Stimulated activated CD8-positive, alpha-beta memory T cell treated with anti-CD3 and anti-CD28 coated beads, Interleukin-15, amount 100 ng/mL, for 1 hour (primary cell): ENCODE data around the gene SEMG2.

Experiments used
- DNase-seq: peaks from one replicate; pipeline ENCODE4 v3.0.0-alpha.2; 2020; ENCODE audit warnings: low read depth

SEMG2 gene, protein sequence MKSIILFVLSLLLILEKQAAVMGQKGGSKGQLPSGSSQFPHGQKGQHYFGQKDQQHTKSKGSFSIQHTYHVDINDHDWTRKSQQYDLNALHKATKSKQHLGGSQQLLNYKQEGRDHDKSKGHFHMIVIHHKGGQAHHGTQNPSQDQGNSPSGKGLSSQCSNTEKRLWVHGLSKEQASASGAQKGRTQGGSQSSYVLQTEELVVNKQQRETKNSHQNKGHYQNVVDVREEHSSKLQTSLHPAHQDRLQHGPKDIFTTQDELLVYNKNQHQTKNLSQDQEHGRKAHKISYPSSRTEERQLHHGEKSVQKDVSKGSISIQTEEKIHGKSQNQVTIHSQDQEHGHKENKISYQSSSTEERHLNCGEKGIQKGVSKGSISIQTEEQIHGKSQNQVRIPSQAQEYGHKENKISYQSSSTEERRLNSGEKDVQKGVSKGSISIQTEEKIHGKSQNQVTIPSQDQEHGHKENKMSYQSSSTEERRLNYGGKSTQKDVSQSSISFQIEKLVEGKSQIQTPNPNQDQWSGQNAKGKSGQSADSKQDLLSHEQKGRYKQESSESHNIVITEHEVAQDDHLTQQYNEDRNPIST

DNA sequence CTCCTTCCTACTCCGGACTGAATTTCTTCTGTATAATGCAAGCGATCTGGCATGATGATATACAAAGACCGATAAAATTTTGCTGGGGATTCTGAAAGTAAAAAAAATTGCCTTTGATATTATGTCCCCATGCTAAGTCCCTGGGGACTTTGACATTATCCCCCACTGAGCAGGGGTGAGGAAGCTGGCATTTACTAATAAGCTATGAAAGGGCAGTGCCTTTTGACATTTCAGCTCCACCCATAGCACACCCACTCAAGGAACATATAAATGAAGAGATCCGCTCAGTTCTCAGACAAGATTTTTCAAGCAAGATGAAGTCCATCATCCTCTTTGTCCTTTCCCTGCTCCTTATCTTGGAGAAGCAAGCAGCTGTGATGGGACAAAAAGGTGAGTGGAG, at the start of gene SEMG2:
TSS of gene SEMG2 (plus strand) at position 298 of the 400 bp plus-strand sequence. CDS start at position 315, 17 bp downstream.
- no peak for DNase-seq

DNA sequence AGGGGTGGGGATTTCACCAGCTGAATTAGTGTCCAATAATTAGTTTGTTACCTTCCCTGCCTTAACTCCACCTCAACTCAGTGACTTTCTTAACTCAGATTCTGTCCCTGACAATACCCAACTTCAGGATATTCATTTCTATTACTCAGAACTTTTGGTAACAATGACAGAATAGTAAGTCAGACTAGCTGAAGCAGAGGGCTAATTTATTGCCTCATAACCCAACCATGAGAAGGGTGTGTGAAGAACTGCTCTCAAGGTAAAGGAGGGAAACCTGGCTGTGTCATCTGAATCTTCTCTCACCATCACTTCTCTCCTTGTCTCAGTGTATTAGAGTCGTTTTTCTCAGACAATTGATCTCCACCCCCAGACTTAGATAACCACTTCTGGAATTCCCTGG, 47.7 kb upstream of the SEMG2 start:
- DNase-seq = no peak

DNA sequence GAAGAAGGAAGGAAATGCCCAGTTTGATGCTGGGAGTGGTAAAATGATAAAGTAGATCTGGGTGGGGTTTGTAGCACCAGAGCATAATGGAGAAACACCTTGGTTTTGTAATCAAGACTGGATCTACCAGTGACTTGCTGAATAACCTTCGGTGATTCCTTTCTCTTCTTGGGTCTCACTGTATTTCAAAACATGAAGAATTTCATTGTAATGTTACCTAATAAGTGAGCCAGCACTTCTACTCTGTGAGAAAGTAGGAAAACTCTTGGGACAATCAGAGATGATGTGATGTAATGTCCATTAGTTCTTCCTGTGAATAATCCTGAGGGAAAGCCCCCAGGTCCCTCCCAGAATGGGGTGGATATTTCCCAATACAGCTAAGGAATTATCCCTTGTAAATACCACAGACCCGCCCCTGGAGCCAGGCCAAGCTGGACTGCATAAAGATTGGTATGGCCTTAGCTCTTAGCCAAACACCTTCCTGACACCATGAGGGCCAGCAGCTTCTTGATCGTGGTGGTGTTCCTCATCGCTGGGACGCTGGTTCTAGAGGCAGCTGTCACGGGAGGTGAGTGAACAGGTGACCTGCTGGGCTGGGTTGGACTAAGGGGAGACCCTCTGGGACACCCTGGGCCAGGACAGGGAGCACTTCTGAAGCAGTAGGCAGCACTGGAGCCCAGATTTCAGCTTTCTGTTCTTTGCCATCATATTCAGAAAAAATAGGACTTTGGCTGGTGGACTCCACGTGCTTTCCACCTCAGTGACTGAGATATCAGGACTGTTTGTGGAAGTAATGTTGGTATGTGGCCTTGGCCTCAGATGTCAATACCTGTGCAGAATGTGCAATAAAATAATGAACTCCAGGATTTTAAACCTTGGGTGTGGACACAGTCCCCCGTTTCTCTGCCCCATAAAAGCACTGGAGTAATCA, 46.5 kb upstream of the SEMG2 start, which contains the start of gene PI3:
TSS of gene PI3 (plus strand) at position 469 of the 931 bp plus-strand sequence. CDS start at position 490, 21 bp downstream.
- DNase-seq = no peak

DNA sequence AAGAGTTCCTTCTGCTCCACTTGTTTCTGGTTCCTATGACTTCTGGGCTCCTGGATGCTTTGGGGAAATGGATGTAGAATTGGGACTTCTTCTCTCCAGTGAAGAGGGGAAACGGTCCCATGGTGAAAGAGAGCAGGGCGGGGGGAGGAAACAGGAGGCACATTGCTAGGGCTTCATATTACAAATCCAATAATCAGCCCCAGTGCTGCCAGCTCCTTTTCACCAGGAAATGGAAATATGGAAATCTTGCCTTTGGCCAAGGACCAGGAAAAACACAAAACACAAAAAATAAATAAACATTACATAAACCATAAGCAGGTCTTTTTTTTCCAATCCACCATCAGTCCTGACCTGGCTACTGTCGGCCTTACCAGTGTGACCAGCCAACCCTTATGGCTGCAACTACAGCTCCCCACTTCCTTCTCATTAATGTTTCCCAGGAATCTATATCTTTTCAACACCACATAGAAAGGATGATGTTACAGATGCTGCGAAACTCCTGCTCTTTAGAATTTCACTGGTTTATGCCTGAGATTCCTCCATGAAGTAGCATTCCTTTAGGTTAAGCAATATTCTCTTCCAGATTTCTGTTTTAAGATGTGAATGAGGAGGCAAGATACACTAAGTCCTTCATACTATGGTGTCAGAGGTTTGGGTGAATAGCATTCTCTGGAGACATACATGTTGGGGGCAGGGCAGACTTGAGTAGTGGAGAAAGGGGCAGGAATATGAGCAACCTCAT, 44.5 kb upstream of the SEMG2 start:
- no peak for DNase-seq

DNA sequence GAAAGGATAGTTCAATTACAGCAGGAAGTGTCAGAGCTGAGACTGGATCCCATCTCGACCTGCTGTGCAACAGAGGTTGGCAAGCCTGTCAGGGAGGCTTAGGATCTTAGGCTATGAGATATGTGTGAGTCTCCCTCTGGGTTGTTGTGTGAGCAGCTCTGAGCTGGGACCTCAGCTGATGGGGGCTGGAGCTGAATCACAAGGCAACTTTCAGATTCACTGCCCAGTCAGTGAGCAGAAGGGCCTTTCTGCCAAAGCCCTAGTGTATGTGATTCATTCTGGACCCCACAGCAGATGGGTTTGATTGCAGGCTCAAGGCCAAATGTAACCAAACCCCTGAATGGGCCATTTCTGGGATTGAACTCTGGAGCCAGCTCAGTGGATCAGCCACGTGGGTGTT, 42.0 kb upstream of the SEMG2 start:
- DNase-seq = no peak

DNA sequence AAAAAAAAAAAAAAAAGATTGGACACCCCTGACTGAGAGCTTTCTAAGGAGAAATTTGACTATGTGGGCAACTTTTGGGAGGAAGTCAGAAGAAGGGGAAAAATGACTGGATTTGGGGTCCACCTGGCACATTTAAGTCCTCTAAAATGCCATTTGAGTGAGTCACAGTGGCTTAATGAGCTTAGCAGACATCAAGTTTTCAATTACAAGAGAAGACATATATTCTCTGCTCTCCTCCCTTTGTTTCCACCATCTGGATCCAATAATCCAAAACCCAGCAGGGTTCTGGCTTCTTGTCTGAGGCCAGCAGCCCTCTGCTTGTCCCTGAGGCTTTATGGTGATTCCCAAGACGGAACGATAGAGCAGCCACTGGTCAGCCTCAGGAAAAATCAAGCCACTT, 39.5 kb upstream of the SEMG2 start:
- no peak for DNase-seq

DNA sequence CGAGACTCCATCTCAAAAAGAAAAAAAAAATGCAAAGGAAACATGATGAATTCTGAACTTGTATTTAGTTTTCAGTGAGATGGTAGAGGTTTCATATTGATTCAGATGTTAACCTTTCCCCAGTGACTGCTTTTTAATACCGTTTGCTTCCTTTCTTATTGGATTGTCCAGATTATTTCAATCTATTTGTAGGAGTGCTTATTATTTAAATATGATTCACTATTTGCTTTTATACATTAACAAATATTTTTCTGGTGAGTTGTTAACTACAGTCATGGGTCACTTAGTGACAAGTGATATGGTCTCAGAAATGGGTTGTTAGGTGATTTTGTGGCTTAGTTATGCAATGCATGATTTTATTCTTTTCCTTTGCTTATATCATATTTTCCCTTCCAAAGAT, 38.1 kb upstream of the SEMG2 start:
- no peak for DNase-seq

DNA sequence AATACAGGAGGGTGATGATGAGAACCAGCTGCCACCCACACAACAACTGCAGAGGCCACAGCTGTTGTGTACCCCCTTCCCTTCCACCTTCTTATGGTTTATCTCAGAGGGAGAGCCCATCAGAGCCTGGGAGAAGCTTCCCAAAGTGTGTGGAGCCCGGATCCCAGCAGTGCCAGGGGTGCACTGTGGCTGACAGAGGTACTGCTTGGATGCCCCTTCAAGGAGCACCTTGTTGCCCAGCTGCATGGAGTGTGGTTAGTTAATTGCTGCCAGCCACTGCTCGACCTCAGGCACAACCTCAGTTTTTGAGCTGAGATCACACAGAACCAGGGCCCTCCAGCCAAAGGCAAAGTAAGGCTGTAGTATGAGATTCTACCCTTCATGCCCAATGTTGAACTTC, 33.5 kb upstream of the SEMG2 start:
- no peak for DNase-seq

DNA sequence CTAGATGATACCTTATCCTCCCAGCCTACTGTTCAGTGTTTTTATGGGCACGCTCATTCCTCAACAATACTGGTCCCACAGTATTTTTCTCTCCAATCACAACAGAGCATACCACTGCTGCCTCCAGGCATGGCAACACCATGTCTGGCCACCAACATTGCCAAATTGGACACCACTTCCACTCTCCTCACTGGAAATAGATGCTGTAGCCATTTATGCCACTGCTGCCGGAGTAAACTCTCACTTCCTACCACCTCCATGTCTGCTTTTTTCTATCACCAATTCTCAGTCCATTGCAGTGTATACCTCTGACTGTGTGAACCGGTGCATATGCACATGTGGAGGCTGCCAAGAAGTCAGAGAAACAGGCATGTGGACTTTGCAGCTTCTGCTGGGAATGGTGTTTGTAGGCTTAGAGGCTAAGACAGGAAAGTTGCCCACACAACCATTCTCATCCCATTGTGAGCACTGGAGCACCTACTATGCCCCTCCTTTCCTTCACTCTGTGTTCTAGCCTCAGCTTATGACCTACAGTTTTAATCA, 32.0 kb upstream of the SEMG2 start:
- no peak for DNase-seq

DNA sequence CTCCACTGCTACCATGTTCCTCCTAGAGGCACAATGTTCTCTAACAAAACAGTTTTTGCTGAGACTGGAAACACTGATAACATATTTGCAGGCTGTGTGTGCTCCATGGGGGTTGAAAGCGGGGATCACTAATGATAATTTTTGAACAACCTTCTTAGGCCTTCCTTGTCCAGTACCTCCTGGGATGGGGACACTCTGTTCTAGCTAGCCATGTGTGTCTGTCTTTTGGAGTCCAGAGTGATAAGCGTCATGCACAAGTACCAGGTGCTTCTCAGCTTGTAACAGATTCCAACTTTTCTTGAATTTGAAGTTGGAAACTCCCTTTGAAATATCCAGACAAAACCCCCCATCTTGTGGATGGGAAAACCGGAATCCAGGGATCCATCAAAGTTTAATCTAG, 31.3 kb upstream of the SEMG2 start:
- DNase-seq = no peak

DNA sequence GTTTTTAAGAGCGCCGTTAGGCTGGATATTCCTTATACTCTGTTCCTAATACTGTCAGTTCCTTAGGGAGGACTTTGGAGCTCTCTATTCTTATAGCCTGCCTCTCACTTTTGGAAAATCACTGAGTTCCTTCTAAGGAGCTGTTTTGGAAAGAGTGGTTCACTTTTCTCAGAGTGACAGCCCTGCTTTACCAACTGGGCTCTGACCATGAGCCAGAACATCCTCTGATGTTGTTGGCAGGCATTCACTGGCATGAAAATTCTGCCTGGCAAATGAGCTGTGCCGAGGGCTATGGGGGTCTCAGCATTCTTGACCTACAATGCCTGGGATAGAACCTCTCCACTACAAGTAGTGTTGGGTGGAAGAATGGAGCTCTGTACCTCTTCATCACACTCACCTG, 29.2 kb upstream of the SEMG2 start:
- no peak for DNase-seq

DNA sequence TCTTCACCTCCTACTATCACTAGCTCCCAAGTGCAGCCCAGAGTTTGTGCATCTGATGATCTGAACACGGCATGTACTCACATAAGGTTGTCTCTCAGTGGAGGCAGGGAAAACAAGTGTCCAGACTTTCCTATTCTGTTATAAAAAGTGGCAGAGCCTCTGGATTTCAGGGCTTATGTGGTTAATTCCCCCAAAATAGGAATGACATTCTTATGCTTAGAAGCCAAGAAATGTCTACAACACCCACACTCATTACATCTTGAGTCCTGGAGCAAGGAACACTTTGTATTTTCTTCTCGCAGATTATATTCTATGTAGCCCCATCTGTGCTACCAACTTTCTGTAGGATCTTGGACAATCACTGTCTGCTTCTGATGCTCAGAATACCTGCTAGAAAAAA, 27.8 kb upstream of the SEMG2 start:
- DNase-seq = no peak

DNA sequence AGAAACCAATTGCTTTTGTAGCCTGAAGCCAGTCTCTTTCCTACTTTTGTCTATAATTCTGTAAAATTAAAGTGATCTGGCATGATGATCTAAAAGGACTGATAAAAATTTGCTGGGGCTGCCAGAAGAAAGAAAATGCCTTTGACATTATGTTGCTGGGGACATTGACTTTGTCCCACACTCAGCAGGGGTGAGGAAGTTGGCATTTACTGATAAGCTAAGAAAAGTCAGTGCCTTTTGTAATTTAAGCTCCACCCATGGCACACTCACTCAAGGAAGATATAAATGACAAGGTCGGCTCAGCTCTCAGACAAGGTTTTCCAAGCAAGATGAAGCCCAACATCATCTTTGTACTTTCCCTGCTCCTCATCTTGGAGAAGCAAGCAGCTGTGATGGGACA, 14.4 kb upstream of the SEMG2 start, which contains the start of gene SEMG1:
TSS of gene SEMG1 (plus strand) at position 309 of the 400 bp plus-strand sequence. CDS start at position 330, 21 bp downstream.
- DNase-seq = no peak

DNA sequence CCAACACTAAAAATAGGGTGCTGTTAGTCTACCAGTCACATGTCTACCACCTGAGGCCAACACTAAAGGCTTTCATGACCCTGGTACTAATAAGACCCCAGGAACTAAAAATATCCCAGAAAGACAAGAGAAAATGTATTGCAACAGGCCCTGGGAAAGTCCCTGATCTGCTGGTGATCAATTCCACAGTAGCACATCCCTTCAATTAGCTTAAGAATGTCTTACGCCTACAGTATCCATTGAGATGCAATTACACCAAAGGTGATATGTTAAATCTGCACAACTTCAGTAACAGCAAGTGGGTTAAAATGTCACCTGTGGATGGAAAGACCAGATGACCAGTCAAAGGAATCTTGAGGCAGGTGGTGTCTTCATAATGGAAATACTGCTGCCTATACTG, 11.2 kb upstream of the SEMG2 start:
- no peak for DNase-seq

DNA sequence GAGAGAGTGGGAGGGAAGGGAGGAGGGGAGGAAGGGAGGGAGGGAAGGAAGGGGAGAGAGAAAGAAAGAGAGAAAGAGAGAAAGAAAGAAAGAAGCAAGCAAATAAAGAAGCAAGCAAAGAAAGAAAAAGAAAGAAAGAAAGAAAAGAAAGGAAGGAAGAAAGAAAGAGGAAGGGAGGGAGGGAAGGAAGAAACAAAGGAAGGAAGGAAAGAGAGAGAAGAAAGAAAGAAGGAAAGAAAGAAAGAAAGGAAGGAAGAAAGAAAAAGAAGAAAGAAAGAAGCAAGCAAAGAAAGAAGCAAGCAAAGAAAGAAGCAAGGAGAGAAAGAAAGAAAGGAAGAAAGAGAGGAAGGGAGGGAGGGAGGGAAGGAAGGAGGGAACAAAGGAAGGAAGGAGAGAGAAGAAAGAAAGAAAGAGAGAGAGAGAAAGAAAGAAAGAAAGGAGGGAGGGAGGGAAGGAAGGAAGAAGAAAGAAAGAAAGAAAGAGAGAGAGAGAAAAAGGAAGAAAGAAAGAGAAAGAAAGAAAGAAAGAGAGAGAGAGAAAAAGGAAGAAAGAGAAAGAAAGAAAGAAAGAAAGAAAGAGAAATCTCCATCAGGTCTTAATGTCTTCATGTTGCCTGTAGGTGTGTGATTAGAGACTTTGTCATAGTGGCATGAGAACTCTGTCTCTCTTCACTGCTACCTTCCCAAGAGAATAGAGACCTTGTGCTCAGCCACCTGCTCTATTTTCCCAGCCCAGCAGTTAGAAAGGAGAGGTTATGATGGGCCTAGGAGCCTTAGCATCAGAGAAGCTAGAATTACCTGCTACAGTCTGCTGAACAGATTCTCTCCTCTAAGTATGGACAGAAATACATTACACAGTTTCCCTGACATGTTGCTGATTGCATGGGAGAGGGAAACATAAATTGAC, 9.4 kb upstream of the SEMG2 start:
- no peak for DNase-seq

DNA sequence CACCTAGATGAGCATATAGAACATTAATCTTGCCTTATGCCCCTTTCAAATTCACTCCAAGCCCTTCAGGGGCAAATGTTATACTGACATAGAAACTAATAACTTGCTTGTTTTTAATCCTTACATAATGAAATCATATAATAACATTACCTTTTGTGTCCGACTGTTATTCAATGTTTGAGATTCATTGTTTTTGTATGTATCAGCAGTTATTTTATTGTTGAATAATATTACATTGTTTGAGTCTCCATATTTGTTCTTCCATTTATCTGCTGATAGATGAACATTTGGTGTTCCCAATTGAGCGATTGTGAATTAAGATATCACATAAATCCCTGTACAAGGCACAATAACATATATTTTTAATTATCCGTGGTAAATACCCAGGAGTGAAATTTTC, 8.3 kb upstream of the SEMG2 start:
- no peak for DNase-seq

DNA sequence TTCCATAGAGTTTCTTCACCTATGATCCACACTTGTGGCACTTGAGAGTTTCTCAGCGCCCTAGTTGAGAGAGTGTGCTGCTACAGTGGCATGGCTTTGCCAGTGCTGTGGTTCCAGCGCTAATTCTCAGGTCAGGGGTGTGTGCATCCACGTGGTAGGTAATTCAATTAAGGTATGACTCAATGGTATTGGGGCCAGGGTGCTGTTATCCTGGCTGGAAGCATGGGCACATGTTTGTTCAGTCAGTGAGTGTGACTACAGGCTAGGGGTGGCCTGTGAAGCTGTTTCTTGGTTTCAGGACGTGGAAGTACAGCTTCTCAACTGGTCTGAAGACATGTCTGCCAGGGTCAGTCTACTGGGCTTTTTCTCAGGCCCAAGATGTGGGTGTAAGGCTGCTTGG, 3.0 kb upstream of the SEMG2 start:
- DNase-seq = no peak

DNA sequence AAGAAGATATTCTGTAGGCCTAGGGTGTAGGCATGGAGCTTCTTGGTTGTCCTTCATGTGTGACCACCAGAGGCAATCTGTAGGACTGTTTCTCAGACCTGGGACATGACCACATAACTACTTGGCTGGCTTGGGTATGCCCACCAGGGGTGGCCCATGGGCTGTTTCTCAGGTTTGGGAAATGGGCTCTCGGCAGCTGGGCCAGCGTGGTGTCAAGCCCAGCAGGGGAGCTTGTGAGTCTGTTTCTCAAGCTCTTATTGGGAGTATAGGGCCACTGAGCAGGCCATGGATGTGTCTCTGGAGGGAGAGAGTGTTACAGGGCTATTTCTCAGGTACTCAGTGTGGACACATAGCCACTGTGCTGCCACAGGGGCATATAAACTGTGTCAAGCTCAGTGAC, 2.5 kb upstream of the SEMG2 start:
- DNase-seq = no peak

DNA sequence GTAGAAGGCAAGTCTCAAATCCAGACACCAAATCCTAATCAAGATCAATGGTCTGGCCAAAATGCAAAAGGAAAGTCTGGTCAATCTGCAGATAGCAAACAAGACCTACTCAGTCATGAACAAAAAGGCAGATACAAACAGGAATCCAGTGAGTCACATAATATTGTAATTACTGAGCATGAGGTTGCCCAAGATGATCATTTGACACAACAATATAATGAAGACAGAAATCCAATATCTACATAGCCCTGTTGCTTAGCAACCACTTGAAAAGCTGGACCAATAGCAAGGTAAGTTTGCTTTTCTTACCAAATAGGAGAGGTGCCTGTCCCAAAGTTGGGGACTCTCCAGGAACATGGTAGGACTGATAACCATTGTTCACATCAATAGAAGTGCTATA, 2.0 kb downstream of the SEMG2 start:
- DNase-seq = no peak

DNA sequence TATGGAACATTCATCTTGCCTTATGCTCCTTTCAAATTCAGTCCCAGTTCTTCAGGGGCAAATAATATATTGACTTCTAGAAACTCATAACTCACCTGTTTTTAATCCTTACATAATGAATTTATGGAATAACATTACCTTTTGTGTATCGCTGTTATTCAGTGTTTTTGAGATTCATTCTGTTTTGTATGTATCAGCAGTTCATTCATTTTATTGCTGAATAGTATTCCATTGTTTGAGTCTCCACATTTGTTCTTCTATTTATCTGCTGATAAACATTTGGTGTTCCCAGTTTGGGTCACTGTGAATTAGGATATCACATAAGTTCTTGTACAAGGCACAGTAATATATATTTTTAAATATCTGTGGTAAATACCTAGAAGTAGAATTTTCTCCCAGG, 5.1 kb downstream of the SEMG2 start:
- no peak for DNase-seq
